Hepatocyte (in vitro differentiated cells): ENCODE data around the gene SFRP2.

Experiments
- CTCF ChIP-seq: fragments of 200-600 bp; sonication (generic); IDR thresholded peaks from 2 replicates; pipeline ENCODE4 v1.5.1; 2016; ENCODE audit warnings: antibody characterized with exemption, mild to moderate bottlenecking; ENCODE audit not compliant: poor library complexity
- EZH2 ChIP-seq: fragments of 200-600 bp; sonication (generic); IDR thresholded peaks from 2 replicates; pipeline ENCODE4 v1.6.1; 2016; ENCODE audit warnings: antibody characterized with exemption, mild to moderate bottlenecking, borderline replicate concordance
- EZH2phosphoT487 ChIP-seq: fragments of 200-600 bp; sonication (generic); IDR thresholded peaks from one replicate; pipeline ENCODE4 v1.6.1; 2018; ENCODE audit warnings: antibody characterized with exemption, mild to moderate bottlenecking, low read depth, moderate library complexity; ENCODE audit not compliant: unreplicated experiment, severe bottlenecking

GRCh38 chr4:153785910-153786721 lies 2.8 kb downstream of the SFRP2 start:
- TF ChIP-seq CTCF (peak; percentile 63), EZH2 (no peak), EZH2phosphoT487 (no peak)
